HL-60 (cell line): ENCODE measurements around the gene FBXO30.

ENCODE experiments used
- DNase-seq, 2 experiments: peaks; one replicate each; pipeline ENCODE4 v3.0.0-alpha.2; 2010 to 2020; ENCODE audit warnings: low read depth in 1 of 2, low spot score in 1 of 2
- H3K27ac ChIP-seq: fragments of 250-450 bp; sonication (Bioruptor Pico); replicated peaks from 2 replicates; pipeline ENCODE4 v1.5.1; 2020; ENCODE audit warnings: mild to moderate bottlenecking, moderate library complexity
- H3K27me3 ChIP-seq: fragments of 250-450 bp; sonication (Bioruptor Pico); 2 replicates; pipeline ENCODE4 v1.5.1; 2021; ENCODE audit warnings: mild to moderate bottlenecking, moderate library complexity; ENCODE audit not compliant: insufficient read depth, poor library complexity, severe bottlenecking
- H3K4me3 ChIP-seq: replicated peaks from 2 replicates; pipeline ENCODE4 v1.5.1; 2011; ENCODE audit warnings: mild to moderate bottlenecking, control low read depth, low read length; ENCODE audit not compliant: insufficient read depth
- GABPA ChIP-seq: IDR thresholded peaks from 2 replicates; pipeline ENCODE4 v1.6.1; 2012; ENCODE audit warnings: low read depth
- POLR2AphosphoS5 ChIP-seq: IDR thresholded peaks from 2 replicates; pipeline ENCODE4 v1.6.1; 2012; ENCODE audit warnings: low read depth
- SPI1 ChIP-seq: IDR thresholded peaks from 2 replicates; pipeline ENCODE4 v1.6.1; 2012; ENCODE audit warnings: low read depth, mild to moderate bottlenecking, borderline replicate concordance
- long read RNA-seq: library from polyadenylated mRNA; unstranded; transcript quantifications from one replicate; pipeline ENCODE4 v2.0.0, GENCODE V29; 2020
- TF ChIP-seq, protein P1 (sequence below): IDR thresholded peaks from one replicate; pipeline ENCODE4 v1.5.1; 2011; ENCODE audit warnings: low read length, control low read depth, inconsistent platforms; ENCODE audit not compliant: insufficient read depth
- TF ChIP-seq, protein P2 (sequence below): IDR thresholded peaks from 2 replicates; pipeline ENCODE4 v1.6.1; 2012; ENCODE audit warnings: low read depth; ENCODE audit not compliant: insufficient replicate concordance

Gene FBXO30
- long read RNA-seq, full-length matches to known transcripts = 10 of 13 reads
- long read RNA-seq, partial matches to known transcripts = 1 of 13 reads
- long read RNA-seq, other reads (novel, unspliced or antisense) = 2 of 13 reads

DNA sequence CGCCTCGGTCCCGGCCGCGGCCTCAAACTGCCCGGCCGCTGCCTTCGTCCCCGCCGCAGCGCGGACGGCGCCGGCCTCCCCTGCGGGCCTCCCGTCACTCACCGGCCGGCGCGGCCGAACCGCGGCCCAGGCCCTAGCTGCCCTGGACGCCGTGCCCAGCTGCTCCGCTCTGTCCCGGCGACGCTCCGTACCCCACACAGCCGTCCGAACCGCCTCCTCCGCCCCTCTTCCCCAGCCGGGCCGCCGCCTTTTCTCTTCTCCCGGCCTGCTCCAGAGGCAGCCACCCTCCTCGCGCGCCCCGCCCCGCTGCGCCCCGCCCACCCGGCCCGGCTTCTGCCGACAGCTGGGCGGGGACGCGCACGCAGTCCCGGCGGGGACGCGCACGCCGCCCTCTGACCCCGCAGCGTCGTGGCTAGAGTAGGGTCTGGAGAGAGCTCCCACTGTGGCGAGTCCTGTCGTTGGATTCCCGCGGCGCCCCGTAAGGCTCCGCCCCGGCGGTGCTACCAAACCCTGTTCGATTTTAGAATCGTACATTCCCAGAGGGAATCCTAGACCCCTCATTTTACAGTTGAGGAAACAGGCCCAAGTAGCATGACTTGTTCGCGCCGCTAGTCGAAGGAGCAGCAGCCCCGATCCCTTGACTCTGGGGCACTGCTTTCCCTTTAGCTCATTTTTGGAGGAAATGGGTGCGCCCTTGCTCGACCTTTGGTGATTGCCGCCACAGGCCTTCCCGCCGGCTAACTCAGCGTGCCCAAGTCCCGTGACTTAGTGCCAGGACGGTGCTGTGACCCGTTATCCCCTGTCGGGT lies at the start of gene FBXO30:
FBXO30 (minus strand) TSS at position 295 of the 808 bp plus-strand sequence. CDS start 8,390 bp downstream, outside the sequence.
- peak within 1 kb of the TSS; percentile 75 for H3K4me3 ChIP-seq
- H3K27ac ChIP-seq = peak within 1 kb of the TSS; percentile 87
- DNase-seq = peak; percentile 62 to 85

GRCh38 chr6:145863988-145864616 lies 49.5 kb upstream of the FBXO30 start:
- TF ChIP-seq SPI1 (peak; percentile 96), GABPA (no peak)
- no peak for DNase-seq
- Histone ChIP-seq H3K4me3 (no peak overlapping the region), H3K27ac (no peak overlapping the region), H3K27me3 (no peaks in the 10 kb centered on the region)

More for the DNA sequence above, at the start of gene FBXO30:
- H3K27me3 ChIP-seq = no peaks in the 10 kb centered on the region
- TF ChIP-seq, protein P1, sequence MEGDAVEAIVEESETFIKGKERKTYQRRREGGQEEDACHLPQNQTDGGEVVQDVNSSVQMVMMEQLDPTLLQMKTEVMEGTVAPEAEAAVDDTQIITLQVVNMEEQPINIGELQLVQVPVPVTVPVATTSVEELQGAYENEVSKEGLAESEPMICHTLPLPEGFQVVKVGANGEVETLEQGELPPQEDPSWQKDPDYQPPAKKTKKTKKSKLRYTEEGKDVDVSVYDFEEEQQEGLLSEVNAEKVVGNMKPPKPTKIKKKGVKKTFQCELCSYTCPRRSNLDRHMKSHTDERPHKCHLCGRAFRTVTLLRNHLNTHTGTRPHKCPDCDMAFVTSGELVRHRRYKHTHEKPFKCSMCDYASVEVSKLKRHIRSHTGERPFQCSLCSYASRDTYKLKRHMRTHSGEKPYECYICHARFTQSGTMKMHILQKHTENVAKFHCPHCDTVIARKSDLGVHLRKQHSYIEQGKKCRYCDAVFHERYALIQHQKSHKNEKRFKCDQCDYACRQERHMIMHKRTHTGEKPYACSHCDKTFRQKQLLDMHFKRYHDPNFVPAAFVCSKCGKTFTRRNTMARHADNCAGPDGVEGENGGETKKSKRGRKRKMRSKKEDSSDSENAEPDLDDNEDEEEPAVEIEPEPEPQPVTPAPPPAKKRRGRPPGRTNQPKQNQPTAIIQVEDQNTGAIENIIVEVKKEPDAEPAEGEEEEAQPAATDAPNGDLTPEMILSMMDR = no peak
- TF ChIP-seq POLR2AphosphoS5 (peak; percentile 87), GABPA (no peak)

DNA sequence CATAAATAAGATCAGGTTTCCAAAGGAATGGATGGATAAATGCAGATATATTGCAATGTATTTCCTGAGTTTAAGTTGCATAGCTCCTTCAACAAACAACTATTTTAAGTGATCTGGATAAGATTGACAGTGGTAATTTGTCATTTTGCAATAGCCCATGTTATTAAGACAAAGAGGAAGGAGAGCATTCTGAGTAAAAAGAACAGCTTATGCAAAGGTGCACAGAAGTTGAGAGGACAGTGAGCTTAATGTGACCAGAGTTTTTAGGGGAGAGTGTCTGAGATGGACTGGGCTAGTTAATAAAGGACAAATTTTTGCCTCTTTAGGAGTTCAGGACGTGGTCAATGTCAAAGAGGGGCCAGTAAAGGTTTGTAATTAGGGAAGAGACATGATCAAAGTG lies 48.8 kb upstream of the FBXO30 start:
- no peaks in the 10 kb centered on the region for H3K27me3 ChIP-seq
- H3K4me3 ChIP-seq = no peak overlapping the region
- peak overlapping the region; percentile 19; the same call in 1 of the 2 replicates for H3K27ac ChIP-seq
- TF ChIP-seq POLR2AphosphoS5 (no peak), SPI1 (no peak), GABPA (no peak)
- TF ChIP-seq, protein P2, sequence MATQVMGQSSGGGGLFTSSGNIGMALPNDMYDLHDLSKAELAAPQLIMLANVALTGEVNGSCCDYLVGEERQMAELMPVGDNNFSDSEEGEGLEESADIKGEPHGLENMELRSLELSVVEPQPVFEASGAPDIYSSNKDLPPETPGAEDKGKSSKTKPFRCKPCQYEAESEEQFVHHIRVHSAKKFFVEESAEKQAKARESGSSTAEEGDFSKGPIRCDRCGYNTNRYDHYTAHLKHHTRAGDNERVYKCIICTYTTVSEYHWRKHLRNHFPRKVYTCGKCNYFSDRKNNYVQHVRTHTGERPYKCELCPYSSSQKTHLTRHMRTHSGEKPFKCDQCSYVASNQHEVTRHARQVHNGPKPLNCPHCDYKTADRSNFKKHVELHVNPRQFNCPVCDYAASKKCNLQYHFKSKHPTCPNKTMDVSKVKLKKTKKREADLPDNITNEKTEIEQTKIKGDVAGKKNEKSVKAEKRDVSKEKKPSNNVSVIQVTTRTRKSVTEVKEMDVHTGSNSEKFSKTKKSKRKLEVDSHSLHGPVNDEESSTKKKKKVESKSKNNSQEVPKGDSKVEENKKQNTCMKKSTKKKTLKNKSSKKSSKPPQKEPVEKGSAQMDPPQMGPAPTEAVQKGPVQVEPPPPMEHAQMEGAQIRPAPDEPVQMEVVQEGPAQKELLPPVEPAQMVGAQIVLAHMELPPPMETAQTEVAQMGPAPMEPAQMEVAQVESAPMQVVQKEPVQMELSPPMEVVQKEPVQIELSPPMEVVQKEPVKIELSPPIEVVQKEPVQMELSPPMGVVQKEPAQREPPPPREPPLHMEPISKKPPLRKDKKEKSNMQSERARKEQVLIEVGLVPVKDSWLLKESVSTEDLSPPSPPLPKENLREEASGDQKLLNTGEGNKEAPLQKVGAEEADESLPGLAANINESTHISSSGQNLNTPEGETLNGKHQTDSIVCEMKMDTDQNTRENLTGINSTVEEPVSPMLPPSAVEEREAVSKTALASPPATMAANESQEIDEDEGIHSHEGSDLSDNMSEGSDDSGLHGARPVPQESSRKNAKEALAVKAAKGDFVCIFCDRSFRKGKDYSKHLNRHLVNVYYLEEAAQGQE = no peak
- no peak for DNase-seq

- no peak for DNase-seq
- Histone ChIP-seq H3K27ac (no peak overlapping the region), H3K4me3 (no peak overlapping the region), H3K27me3 (no peaks in the 10 kb centered on the region)
- no peak for TF ChIP-seq SPI1
- no peak for TF ChIP-seq POLR2AphosphoS5
- TF ChIP-seq, protein P2 = no peak
- no peak for TF ChIP-seq GABPA
- TF ChIP-seq, protein P1 = no peak
Observed at GRCh38 chr6:145860562-145860961, 46.0 kb upstream of the FBXO30 start.
